Choroid plexus epithelial cell (primary cell): ENCODE results near the gene CYSTM1.
A peak's percentile ranks its signal among the peaks of the same experiment; 100 is the strongest.

Source experiments
- DNase-seq: peaks from one replicate; pipeline ENCODE4 v3.0.0-alpha.2; 2010; ENCODE audit warnings: low read depth
- H3K4me3 ChIP-seq: 2 replicates; pipeline ENCODE4 v1.5.1; 2011; ENCODE audit warnings: low read depth, mild to moderate bottlenecking, control low read depth, low read length, moderate library complexity
- TF ChIP-seq, protein P1 (sequence below): conservative IDR thresholded peaks from 2 replicates; pipeline ENCODE4 v1.5.1; 2011; ENCODE audit warnings: low read depth, mild to moderate bottlenecking, control low read depth, inconsistent platforms, low read length, moderate library complexity

Gene CYSTM1

DNA sequence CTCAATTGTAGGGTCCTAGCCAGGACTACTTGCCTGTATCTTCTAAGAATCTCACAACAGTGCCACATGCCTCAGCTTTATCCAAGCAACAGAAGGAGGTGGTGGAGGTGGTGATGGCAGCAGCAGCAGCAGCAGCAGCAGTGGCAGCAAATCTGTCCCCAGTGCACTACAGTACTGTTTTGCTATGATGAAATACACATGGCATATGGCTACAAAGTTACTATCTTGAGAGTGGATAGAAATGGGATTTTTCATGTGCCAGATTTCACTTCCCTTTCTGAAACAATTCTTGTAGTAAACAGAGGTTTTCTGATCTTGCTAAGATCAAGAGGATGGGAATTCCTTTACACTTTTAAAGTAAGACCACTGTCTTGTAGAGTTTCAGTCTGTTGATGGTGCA is 8.1 kb upstream of the CYSTM1 start:
- TF ChIP-seq, protein P1, sequence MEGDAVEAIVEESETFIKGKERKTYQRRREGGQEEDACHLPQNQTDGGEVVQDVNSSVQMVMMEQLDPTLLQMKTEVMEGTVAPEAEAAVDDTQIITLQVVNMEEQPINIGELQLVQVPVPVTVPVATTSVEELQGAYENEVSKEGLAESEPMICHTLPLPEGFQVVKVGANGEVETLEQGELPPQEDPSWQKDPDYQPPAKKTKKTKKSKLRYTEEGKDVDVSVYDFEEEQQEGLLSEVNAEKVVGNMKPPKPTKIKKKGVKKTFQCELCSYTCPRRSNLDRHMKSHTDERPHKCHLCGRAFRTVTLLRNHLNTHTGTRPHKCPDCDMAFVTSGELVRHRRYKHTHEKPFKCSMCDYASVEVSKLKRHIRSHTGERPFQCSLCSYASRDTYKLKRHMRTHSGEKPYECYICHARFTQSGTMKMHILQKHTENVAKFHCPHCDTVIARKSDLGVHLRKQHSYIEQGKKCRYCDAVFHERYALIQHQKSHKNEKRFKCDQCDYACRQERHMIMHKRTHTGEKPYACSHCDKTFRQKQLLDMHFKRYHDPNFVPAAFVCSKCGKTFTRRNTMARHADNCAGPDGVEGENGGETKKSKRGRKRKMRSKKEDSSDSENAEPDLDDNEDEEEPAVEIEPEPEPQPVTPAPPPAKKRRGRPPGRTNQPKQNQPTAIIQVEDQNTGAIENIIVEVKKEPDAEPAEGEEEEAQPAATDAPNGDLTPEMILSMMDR, result no peak
- no peak for DNase-seq
- no peak overlapping the region for H3K4me3 ChIP-seq

DNA sequence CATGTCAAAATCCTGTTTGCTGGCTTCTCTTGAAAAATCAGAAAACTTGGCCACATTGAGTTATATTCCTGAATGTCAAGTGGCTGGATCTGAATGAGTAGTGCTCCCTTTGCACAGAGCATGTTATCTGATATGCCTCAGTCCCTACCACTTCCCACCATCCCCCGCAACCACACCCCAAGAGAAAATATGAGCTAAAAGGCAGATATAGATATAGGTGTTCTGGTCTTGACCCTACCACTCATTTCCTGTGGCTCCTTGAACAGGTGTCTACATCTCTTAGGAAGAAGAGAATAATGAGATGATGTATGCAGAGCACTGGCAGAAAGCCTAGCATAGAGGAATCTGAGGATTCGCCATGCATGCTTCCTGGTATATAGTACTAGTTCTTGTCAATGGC is 6.6 kb upstream of the CYSTM1 start:
- TF ChIP-seq, protein P1, result no peak
- DNase-seq, result no peak
- no peak overlapping the region for H3K4me3 ChIP-seq

DNA sequence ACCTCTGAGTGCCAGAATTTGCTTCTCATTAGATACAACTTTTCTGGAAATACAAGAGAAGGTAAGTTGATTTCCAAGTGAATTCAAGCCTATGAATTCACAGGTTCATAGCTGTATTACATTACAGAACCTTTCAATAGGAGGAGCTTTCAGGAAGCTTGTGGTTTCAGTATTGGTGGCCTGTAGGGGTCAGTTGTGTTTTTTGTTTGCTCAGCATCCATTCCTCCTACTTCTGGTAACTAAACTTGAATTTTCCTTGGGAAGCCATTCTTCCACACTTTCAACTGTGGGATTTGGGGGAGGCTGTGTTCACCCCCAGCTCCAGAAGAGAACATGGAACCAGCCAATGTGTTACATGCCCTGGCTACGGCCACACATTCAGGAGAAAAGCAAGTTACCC is 5.6 kb upstream of the CYSTM1 start:
- H3K4me3 ChIP-seq, result no peak overlapping the region
- peak; percentile 58 for DNase-seq
- TF ChIP-seq, protein P1, result peak; percentile 32

DNA sequence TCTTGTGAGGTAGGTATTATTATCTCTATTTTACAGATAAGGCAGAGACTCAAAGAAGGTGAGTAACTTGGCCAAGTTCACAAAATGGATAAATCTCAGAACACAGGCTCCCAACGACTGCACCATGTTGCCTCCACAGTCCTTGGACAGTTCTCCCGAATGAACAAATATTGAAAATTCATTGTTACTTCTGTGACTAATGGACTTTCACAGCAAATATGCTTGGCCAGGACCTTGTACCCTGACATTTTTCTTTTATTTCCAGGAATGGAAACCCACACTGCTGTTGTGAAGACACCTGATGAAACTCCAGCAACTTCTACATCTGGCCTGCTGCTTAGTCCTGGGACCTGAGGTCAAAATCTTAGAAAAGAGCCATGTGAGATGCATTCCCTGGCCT is 2.5 kb upstream of the CYSTM1 start:
- no peak overlapping the region for H3K4me3 ChIP-seq
- DNase-seq, result no peak
- TF ChIP-seq, protein P1, result no peak

DNA sequence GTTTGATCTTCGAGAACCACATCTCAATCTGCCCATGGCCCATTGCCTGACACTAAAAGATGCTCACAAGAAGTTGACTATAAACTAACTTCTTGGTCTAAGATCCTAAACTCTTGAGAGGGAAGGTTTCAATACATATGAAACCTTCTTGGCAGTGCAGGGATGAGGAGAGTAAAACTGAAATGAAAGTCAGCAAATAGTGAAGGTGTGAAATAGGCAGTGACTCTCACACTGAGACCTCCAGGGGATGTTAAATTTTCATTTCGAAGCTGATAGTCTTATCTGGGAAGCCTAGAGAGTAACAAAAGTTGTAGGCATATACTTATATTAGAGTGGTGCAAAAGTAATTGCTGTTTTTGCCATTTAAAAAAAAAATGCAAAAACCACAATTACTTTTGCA is 974 bp upstream of the CYSTM1 start:
- DNase-seq, result no peak
- TF ChIP-seq, protein P1, result no peak
- no peak overlapping the region for H3K4me3 ChIP-seq

DNA sequence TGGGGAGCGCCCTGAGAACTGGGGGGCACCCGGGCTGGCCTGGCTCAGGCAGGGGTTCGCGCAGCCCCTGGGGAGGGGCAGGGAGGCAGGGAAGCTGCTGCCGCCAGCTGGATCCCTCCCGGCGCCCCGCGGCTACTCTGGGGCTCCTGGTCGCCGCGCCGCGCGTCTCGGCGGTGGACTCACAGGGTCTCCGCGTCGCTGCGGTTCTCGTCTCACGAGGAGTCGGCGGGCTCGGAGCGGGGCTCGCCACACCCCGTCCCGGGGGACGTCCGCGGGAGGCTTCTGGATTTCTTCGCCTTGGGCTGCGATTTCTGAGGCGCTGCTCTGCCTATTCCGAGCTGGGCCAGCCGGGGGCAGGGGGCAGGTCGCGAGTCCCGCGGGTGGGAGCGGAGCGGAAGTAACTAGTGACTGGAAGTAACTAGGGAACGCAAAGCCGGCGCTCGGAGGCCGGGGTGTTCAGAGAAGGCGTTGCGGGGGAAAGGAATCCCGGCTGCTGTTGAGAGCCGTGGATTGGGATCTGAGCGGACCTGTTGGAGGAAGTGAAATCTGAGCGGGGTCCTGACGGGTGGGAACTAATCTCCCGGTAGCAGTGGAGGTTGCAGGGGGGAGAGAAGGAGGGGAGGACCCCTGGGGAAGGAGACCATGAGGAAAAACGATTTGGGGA is 511 bp downstream of the CYSTM1 start:
- TF ChIP-seq, protein P1, result peak; percentile 24
- H3K4me3 ChIP-seq, result peak overlapping the region; percentile 88
- peak; percentile 53 for DNase-seq

DNA sequence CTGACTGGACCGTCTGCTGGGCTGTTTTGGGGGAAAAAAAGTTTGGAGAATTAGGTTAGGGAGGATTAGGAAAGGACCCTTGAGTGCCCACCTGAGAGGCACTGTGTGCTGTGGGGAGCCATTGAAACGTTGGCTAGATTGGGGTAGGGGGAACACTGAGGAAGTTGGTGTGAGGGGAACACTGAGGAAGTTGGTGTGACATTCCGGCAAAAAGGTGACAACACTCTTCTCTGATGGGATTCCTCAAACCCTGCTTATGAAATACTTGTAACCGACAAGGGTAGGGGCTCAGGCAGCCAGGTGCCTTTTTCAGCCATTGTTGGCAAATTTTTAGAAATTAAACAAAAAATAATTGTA is 1.0 kb downstream of the CYSTM1 start:
- H3K4me3 ChIP-seq, result peak overlapping the region; percentile 88
- DNase-seq, result no peak

More for the DNA sequence above, 1.0 kb downstream of the CYSTM1 start:
- TF ChIP-seq, protein P1, result no peak
